Measurements from ENCODE around the gene CD200R1. TPM values are rescaled to one million over a fixed set of nuclear protein-coding genes. Genes with fewer than 3 reads are reported as not detected.

The CD200R1 gene
- total and polyA plus RNA-seq, 2 of the 13 experiments (the other 11 are each of a cell fraction or from before 2014, with no cell fraction given), result 0.04 TPM; not detected in 1

DNA sequence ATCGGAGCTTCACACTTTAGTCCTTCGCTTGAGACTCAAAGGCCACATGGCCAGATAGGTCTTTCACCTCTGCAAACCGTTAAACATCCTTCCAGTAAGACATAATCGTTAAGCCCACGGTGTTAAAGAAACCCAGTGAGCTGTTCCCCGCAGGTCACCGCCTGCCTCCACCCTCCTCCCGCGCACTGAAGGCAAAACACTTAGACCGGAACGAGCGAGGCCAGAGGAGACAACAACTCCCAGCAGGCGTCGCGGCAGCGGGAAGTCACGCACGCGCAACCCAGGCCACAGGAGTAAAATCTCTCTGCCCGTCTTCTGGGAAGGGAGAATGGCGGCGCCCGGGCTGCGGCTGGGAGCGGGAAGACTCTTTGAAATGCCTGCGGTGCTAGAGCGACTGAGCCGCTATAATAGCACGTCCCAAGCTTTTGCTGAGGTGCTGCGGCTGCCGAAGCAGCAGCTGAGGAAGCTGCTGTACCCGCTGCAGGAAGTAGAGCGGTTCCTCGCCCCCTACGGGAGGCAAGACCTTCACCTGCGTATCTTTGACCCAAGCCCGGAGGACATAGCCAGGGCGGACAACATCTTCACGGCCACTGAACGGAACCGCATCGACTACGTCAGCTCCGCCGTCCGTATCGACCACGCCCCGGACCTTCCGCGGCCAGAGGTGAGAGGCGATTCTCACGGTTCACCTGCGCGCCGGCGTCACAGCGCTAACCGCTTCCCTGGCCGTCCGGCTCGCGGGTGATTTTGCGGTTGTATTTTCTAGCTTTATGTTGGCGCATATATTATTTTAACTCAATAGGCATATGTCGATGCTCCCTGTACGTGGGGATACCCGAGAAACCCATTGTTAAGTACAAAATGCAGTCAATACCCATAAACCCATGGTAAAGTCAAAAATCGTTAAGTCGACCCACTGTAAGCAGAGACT, 16.0 kb upstream of the CD200R1 start, which contains the start of gene GTPBP8 (continued):
- TF ChIP-seq, protein P1, sequence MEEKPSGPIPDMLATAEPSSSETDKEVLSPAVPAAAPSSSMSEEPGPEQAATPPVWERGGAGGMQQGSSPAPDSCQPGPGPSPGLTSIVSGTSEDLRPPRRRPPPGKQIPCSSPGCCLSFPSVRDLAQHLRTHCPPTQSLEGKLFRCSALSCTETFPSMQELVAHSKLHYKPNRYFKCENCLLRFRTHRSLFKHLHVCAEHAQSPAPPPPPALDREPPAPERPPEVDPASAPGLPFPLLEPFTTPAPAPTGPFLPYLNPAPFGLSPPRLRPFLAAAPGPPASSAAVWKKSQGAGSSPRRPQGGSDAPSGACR (CRISPR knock-in tag; IDR thresholded peaks at IDR 0.05), result peak; percentile 83
- TF ChIP-seq ONECUT2 (CRISPR knock-in tag; IDR thresholded peaks at IDR 0.05) (0 out of 2 replicates have a peak, but pooled peaks have one; percentile 59), ZNF709 (CRISPR knock-in tag; IDR thresholded peaks at IDR 0.05) (peak; percentile 87), CAMTA2 (CRISPR knock-in tag; IDR thresholded peaks at IDR 0.05; ENCODE audit: borderline replicate concordance) (no peak), HES4 (CRISPR knock-in tag; IDR thresholded peaks at IDR 0.05; ENCODE audit: borderline replicate concordance) (peak; percentile 87), ZNF550 (CRISPR knock-in tag; IDR thresholded peaks at IDR 0.05; ENCODE audit: borderline replicate concordance) (no peak), FOSL1 (CRISPR knock-in tag; IDR thresholded peaks at IDR 0.05; ENCODE audit: borderline replicate concordance) (no peak), KLF16 (CRISPR knock-in tag; IDR thresholded peaks at IDR 0.05) (peak in 1 of 2 experiments; percentile 55; a peak in 1 of 4 replicates), ZNF788 (CRISPR knock-in tag; IDR thresholded peaks at IDR 0.05; ENCODE audit: borderline replicate concordance) (peak; percentile 76; the same call in 1 of the 2 replicates), SMAD1 (CRISPR knock-in tag; IDR thresholded peaks at IDR 0.05; ENCODE audit: borderline replicate concordance, low read depth) (no peak), ZNF121 (CRISPR knock-in tag; IDR thresholded peaks at IDR 0.05) (no peak), IKZF4 (CRISPR knock-in tag; IDR thresholded peaks at IDR 0.05; ENCODE audit: borderline replicate concordance, low read depth, not compliant biosample characterization) (peak; percentile 90), HOXA5 (CRISPR knock-in tag; IDR thresholded peaks at IDR 0.05) (peak; percentile 79), SSRP1 (CRISPR knock-in tag; IDR thresholded peaks at IDR 0.05) (no peak), HMG20A (CRISPR knock-in tag; IDR thresholded peaks at IDR 0.05; ENCODE audit: borderline replicate concordance) (no peak), BCL6 (CRISPR knock-in tag; IDR thresholded peaks at IDR 0.05) (peak; percentile 27; the same call in 1 of the 2 replicates), ZNF292 (CRISPR knock-in tag; IDR thresholded peaks at IDR 0.05; ENCODE audit: borderline replicate concordance, low read depth) (peak; percentile 66; the same call in 1 of the 2 replicates)
- TF ChIP-seq, protein P2, sequence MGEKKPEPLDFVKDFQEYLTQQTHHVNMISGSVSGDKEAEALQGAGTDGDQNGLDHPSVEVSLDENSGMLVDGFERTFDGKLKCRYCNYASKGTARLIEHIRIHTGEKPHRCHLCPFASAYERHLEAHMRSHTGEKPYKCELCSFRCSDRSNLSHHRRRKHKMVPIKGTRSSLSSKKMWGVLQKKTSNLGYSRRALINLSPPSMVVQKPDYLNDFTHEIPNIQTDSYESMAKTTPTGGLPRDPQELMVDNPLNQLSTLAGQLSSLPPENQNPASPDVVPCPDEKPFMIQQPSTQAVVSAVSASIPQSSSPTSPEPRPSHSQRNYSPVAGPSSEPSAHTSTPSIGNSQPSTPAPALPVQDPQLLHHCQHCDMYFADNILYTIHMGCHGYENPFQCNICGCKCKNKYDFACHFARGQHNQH (CRISPR knock-in tag; IDR thresholded peaks at IDR 0.05), result peak; percentile 75; the same call in 1 of the 2 replicates
- TF ChIP-seq, protein P3, sequence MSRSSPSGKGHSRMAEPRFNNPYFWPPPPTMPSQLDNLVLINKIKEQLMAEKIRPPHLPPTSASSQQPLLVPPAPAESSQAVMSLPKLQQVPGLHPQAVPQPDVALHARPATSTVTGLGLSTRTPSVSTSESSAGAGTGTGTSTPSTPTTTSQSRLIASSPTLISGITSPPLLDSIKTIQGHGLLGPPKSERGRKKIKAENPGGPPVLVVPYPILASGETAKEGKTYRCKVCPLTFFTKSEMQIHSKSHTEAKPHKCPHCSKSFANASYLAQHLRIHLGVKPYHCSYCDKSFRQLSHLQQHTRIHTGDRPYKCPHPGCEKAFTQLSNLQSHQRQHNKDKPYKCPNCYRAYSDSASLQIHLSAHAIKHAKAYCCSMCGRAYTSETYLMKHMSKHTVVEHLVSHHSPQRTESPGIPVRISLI (CRISPR knock-in tag; IDR thresholded peaks at IDR 0.05; ENCODE audit: borderline replicate concordance), result peak; percentile 47; the same call in 1 of the 2 replicates
- TF ChIP-seq, protein P4, sequence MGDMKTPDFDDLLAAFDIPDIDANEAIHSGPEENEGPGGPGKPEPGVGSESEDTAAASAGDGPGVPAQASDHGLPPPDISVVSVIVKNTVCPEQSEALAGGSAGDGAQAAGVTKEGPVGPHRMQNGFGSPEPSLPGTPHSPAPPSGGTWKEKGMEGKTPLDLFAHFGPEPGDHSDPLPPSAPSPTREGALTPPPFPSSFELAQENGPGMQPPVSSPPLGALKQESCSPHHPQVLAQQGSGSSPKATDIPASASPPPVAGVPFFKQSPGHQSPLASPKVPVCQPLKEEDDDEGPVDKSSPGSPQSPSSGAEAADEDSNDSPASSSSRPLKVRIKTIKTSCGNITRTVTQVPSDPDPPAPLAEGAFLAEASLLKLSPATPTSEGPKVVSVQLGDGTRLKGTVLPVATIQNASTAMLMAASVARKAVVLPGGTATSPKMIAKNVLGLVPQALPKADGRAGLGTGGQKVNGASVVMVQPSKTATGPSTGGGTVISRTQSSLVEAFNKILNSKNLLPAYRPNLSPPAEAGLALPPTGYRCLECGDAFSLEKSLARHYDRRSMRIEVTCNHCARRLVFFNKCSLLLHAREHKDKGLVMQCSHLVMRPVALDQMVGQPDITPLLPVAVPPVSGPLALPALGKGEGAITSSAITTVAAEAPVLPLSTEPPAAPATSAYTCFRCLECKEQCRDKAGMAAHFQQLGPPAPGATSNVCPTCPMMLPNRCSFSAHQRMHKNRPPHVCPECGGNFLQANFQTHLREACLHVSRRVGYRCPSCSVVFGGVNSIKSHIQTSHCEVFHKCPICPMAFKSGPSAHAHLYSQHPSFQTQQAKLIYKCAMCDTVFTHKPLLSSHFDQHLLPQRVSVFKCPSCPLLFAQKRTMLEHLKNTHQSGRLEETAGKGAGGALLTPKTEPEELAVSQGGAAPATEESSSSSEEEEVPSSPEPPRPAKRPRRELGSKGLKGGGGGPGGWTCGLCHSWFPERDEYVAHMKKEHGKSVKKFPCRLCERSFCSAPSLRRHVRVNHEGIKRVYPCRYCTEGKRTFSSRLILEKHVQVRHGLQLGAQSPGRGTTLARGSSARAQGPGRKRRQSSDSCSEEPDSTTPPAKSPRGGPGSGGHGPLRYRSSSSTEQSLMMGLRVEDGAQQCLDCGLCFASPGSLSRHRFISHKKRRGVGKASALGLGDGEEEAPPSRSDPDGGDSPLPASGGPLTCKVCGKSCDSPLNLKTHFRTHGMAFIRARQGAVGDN (CRISPR knock-in tag; IDR thresholded peaks at IDR 0.05), result peak; percentile 98
- TF ChIP-seq, protein P5, sequence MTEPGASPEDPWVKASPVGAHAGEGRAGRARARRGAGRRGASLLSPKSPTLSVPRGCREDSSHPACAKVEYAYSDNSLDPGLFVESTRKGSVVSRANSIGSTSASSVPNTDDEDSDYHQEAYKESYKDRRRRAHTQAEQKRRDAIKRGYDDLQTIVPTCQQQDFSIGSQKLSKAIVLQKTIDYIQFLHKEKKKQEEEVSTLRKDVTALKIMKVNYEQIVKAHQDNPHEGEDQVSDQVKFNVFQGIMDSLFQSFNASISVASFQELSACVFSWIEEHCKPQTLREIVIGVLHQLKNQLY (CRISPR knock-in tag; IDR thresholded peaks at IDR 0.05), result no peak

All from HepG2 (cell line).